ENCODE results near the gene TRAF3.
"Not testable (repeated sequence)": the region's sequence is repeated elsewhere in the genome, so short reads cannot be mapped to it uniquely, and the experiment has no call there.

TRAF3 gene

DNA sequence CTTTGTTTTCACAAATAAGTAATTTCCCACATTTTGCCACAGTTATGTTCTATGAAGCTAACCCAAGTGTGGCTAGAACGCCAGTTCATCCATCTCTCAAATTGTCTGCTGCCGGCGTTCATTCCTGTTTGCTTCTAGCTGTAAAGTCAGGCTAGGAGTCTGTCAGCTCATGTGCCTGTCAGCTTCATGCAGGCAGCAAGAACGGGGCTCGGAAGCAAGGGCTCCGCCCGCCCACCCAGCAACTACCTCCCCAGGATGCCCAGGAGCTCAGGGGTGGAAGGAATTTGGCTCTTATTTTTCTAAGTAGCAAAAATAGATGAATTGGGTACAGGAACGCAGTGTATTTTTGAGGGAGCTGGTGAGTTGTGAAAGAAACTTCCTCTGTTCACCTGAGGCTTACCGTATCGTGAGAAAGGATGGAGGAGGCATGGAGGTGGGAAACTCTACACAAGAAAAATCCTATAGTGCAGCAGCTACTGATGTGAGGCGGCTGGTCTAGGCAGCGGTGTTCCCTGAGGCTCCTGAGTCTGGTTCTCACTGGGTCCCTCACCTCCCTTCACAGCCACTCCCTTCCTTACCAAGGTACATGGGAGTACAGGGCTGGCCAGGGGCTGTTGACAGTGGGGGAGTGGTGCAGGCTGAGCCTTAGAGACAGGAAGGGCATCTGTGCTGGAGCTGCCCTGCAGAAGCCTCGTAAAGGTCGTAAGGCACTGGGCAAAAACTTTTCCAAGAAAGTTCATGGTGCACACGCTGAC is 90.8 kb downstream of the TRAF3 start:
- no peak for DNase-seq

GRCh38 chr14:102868956-102869547 is 91.8 kb downstream of the TRAF3 start:
- DNase-seq: no peak

- DNase-seq: no peak
Measured at GRCh38 chr14:102870246-102870645, 93.0 kb downstream of the TRAF3 start.

DNA sequence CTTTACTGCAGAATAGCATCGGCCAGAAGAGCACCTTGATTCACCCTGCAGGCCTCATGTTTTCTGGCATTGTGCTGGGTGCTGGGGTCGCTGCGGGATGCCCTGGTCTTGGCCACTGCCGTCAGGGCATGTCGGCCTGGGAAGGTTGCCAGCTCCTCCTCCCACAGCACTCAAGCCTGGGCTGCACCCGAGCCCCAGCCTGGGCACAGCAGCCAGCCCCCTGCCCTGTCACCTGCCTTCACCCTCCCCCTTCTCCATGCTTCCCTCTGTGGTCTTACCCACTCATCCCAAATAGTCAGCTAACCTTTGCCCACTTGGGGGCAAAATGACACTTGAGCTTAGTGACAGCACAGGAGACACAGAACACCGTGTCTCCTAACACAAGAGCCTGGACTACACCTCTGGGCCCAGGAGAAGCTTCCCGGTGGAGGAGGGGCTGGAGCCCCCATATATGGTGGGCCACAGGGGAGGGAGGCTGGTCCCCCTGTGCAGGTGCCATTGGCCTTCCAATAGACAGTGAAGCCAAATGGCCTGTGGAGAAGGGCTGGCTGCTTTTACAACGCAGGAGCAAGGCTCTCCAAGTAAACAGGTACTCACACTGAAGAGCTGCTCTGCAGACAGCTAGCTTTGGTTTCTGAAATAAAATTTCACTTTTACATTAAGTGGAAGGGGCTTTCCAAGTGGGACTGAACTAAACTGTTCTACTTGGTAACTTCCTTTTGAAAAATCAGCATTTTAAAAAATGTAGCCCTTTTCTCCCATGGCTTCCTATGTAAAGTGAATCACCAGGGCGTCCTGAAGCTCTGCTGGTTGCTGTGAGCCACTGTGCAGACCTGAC is 94.0 kb downstream of the TRAF3 start:
- DNase-seq: no peak

- DNase-seq: no peak
Measured at GRCh38 chr14:102872020-102872419, 94.8 kb downstream of the TRAF3 start.

DNA sequence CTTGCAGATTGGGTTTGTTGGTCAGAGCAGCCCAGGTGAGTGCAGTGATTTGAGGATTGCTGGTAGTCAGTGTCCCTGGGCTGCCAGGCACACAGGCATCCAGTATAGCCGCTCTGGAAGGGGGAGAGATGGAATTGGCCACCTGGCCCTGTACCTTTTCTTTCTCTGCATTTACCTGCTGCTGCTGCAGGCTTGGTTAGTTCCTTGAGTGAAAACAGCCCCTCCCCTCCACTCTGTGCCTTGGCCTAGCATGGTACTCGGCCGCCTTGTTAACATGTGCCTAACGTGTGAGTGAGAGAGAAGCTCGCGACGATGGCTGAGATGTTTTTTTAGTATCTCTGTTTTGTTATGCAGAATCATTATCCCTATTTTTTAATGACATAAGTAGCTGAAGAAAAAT is 95.9 kb downstream of the TRAF3 start:
- no peak for DNase-seq

GRCh38 chr14:102873546-102874061 is 96.4 kb downstream of the TRAF3 start:
- no peak for DNase-seq

- no peak for DNase-seq
Measured at GRCh38 chr14:102875652-102876051, 98.4 kb downstream of the TRAF3 start.

DNA sequence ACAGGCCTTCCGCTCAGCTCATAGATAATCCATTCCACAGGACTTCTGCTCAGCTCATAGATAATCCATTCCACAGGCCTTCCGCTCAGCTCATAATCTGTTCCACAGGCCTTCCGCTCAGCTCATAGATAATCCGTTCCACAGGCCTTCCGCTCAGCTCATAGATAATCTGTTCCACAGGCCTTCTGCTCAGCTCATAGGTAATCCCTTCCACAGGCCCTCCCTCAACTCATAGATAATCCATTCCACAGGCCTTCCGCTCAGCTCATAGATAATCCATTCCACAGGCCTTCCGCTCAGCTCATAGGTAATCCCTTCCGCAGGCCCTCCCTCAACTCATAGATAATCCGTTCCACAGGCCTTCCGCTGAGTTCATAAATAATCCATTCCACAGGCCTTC is 100.3 kb downstream of the TRAF3 start:
- not testable (repeated sequence) for DNase-seq

- no peak for DNase-seq
Measured at GRCh38 chr14:102878174-102878969, 101.1 kb downstream of the TRAF3 start.

DNA sequence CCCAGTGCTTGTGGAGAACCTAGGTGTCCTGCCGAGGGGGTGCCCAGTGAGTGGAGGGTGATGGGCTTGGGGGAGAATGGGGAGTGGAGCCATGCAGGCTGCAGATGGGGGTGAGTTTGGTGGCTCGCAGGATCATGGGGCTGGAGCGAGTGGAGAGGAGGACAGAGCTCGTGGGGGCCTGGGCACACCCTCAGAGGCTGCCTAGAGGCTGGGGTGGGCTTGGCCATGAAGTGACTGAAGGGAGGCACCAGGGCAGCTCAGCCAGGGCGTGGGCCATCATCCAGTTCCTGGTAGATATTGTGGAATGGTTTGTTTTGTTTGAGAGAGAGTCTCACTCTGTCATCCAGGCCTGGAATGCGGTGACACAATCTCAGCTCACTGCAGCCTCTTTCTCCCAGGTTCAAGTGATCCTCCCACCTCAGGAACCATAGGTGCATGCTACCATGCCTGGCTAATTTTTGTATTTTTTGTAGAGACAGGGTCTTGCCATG is 101.8 kb downstream of the TRAF3 start:
- no peak for DNase-seq

GRCh38 chr14:102882226-102882906 is 105.1 kb downstream of the TRAF3 start:
- DNase-seq: no peak

- no peak for DNase-seq
Measured at GRCh38 chr14:102883089-102883541, 105.9 kb downstream of the TRAF3 start.

- DNase-seq: no peak
Measured at GRCh38 chr14:102883554-102883953, 106.3 kb downstream of the TRAF3 start.

- no peak for DNase-seq
Measured at GRCh38 chr14:102885737-102886447, 108.6 kb downstream of the TRAF3 start.

- DNase-seq: no peak
Measured at GRCh38 chr14:102888748-102889147, 111.5 kb downstream of the TRAF3 start.

DNA sequence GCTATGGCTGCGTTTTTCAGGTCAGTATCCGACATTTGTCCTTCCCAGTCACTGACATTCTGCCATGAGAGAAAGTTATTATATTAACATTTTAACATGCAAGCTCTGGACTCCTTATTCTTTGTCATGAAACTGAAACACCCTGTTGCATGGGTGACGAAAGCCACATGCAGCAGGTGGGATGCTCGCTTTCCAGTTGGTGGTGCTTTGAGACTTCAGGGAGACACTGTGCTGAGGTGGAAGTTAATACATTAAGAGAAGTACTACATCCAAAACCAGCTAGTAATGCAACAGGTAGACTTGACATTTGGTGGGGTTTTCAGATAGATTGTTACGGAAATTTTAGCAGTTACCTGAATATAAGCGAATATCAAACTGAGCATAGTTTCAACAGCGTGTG is 112.4 kb downstream of the TRAF3 start:
- DNase-seq: no peak

DNA sequence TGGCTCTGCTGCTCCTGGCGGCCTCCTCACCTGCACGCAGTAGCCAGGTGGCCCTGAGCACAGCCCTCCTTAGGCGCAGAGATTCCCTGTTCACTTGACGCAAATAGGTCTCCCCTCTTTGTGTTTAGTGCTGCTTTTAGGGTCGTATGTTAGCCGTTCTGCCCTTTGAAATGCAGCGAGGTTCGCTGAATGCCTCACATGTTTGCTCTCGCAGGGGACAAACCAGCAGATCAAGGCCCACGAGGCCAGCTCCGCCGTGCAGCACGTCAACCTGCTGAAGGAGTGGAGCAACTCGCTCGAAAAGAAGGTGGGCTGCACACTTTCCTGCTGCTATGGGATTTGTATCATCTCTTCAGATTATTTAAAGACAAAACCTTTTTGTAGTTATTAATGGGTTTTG is 113.9 kb downstream of the TRAF3 start:
- no peak for DNase-seq

DNA sequence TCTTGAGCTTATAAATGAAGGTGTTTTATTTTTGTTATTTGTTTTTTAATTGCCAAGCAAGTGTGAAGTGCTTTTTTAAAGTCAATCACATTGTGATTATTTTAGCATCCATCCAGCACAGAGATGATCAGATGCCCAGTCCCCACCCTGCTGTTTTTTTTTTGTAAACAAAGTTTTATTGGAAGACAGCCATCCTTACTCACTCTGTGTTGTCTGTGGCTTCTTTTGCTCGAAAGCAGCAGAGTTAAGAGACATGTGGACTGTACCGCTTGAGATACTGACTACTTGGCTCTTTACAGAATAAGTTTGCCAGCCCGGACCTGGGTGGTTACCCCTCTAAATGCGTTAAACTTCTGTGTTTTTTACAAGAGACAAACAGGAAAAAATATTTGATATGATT is 114.3 kb downstream of the TRAF3 start:
- DNase-seq: no peak

- no peak for DNase-seq
Measured at GRCh38 chr14:102892651-102893050, 115.4 kb downstream of the TRAF3 start.

GRCh38 chr14:102893452-102893851 is 116.2 kb downstream of the TRAF3 start:
- DNase-seq: no peak
